WI38 (cell line): ENCODE results near the gene CXCL17.

ENCODE experiments used
- H3K4me3 ChIP-seq: 2 replicates; pipeline ENCODE4 v1.5.1; 2011; ENCODE audit warnings: low read depth, mild to moderate bottlenecking, control low read depth, low read length
- CTCF ChIP-seq: IDR thresholded peaks from 2 replicates; pipeline ENCODE4 v1.5.1; 2012; ENCODE audit warnings: low read depth, mild to moderate bottlenecking, control low read depth, low read length

CXCL17 gene

GRCh38 chr19:42422901-42423461, 19.8 kb downstream of the CXCL17 start:
- H3K4me3 ChIP-seq = peak overlapping the region; percentile 72
- no peak for TF ChIP-seq CTCF

GRCh38 chr19:42422092-42422900, 20.4 kb downstream of the CXCL17 start:
- peak overlapping the region; percentile 72 for H3K4me3 ChIP-seq
- no peak for TF ChIP-seq CTCF

DNA sequence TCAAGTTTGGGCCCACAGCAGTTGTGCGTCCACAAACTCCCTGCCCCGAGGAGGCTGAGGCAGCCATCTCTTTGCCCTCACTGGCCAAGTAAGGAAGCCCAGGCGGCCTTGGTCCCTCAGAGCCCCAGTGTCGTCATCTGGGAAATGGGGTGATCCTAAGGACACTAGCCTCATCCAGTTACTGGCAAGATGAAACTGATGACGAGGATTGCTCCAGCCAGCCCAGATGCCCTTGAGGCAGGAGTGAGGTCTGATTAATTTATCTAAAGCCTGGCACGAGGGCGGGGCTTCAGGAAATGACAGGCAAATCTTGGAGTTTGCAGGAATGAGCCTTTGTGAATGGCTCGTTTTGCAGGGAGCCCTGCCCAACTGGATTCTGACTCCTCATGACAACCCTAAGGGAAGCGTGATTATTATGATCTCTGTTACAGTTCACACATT, 21.1 kb downstream of the CXCL17 start:
- TF ChIP-seq CTCF = no peak
- H3K4me3 ChIP-seq = no peak overlapping the region

DNA sequence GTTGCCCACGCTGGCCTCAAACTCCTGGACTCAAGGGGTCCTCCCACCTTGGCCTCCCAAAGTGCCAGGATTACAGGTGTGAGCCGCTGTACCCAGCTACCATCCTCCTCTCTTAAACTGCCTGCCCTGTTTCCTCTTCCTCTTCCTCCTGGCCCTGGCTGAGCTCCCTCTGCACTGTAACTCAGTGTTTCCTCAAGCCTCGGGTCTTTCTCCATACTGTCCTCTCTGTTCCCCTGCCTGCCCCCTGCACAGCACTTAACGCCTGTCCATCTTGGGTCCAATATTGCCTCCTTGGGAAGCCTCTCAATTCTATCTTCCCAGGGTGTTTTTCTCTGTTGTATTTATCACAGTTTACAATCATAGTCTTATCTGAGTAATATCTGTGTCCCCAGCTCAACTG, 21.6 kb downstream of the CXCL17 start:
- no peak for TF ChIP-seq CTCF

DNA sequence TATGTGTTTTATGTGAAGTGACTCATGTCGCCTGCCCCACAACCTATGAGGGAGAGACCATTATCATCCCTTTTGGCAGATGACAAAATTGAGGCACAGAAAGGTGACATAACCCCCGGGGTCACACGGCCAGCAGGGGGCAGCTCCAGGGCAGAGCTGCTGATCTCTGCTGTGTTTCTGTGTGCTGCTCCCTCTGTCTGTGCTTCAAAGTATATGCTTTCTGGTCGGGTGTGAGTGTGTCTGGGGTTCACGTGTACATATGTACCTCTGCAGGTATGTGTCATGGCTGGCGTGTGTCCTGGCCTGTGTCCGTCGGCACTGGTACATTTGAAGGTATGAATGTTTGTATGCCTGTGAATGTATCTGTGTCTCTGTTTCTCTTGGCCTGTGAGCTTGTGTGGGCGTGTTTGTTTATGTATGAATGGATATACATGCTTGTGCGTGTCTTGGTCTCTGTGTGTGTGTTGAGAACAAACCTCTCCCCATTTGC, 22.6 kb downstream of the CXCL17 start:
- H3K4me3 ChIP-seq = no peak overlapping the region
- TF ChIP-seq CTCF = peak; percentile 81

More for the DNA sequence above, 21.6 kb downstream of the CXCL17 start:
- no peak overlapping the region for H3K4me3 ChIP-seq

DNA sequence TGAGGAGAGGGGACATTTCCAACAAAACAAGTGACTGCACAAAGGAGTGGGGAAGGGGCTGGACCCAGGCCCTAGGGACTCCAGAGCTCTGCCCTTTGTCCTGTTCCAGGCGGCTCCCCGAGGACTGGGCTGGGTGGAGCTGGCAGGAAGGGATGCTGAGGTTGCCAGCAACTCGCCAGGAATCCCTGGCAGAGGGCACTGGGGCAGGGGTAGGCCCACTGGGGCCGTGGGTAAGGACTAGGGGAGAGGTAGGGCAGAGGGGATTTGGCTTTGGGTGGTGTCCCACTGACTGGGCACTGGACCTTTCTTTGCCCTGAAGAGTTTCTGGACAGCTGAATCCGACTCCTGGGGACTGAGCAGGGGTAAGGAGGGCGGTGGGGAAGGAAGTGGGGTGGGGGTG, 23.4 kb downstream of the CXCL17 start:
- no peak for TF ChIP-seq CTCF
- no peak overlapping the region for H3K4me3 ChIP-seq

DNA sequence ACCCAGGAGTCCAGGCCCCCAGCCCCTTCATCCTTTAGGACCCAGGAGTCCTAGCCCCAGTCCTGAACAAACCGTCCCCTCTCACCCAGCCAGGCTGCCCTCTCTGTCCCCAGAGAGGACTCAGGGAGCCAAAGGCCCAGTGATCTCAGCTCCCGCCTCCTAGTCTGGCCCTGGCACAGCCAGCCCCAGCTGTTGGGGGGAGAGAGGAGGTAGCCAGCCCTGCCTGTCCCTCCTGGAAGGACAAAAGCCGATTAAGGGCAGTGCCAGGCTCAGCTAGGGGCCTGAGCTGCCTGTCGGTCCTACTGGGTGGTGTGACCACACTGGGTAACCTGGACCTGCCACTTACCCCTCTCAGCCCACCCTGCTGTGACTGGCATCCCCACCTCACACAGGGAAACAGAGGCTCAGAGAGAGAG, 30.1 kb downstream of the CXCL17 start:
- no peak for TF ChIP-seq CTCF
- no peak overlapping the region for H3K4me3 ChIP-seq
